PC-3 (cell line): ENCODE results near the gene CCDC194. TPM values are rescaled to one million over a fixed set of nuclear protein-coding genes. Genes with fewer than 3 reads are reported as not detected.

Experiments
- ATAC-seq: fragments of 200-7000 bp; cut with Tn5 transposase; 2 replicates; pipeline ENCODE4 v1.9.1; 2020; ENCODE audit warnings: mild to moderate bottlenecking, moderate library complexity
- BruUV-seq: library from RNA; stranded (reverse); fragments of 400-500 nt; replicated peaks from 2 replicates; lab custom pipeline; 2021; lab: Mats Ljungman, UMichigan
- CTCF ChIA-PET: fragments of 300-600 bp; sonication (Branson Sonifier 250); formaldehyde crosslinking; loops from one replicate; lab custom pipeline; 2022; ENCODE audit warnings: antibody characterized with exemption; lab: Charles Lee
- POLR2A ChIA-PET: fragments of 300-600 bp; sonication (Branson Sonifier 250); formaldehyde crosslinking; loops from one replicate; lab custom pipeline; 2022; ENCODE audit warnings: antibody characterized with exemption; ENCODE audit not compliant: unreplicated experiment; lab: Charles Lee
- DNase-seq: peaks from one replicate; pipeline ENCODE4 v3.0.0-alpha.2; 2015
- H2AFZ ChIP-seq: fragments of 300-600 bp; sonication (generic); 2 replicates; pipeline ENCODE4 v1.6.0; 2016; ENCODE audit warnings: antibody characterized with exemption, low read length
- H3F3A ChIP-seq: fragments of 300-600 bp; sonication (generic); one replicate; pipeline ENCODE4 v1.6.0; 2017; ENCODE audit warnings: antibody characterized with exemption, low read length, control low read depth, mild to moderate bottlenecking; ENCODE audit not compliant: unreplicated experiment
- H3K27ac ChIP-seq: fragments of 300-600 bp; sonication (generic); 2 replicates; pipeline ENCODE4 v1.5.1; 2016; ENCODE audit warnings: mild to moderate bottlenecking, low read length
- H3K27me3 ChIP-seq: fragments of 300-600 bp; sonication (generic); 2 replicates; pipeline ENCODE4 v1.6.1; 2016; ENCODE audit warnings: low read length, mixed read lengths
- H3K36me3 ChIP-seq: fragments of 300-600 bp; sonication (generic); 2 replicates; pipeline ENCODE4 v1.6.1; 2016; ENCODE audit warnings: low read depth, mixed run types, low read length, mixed read lengths
- H3K4me1 ChIP-seq: fragments of 300-600 bp; sonication (generic); 2 replicates; pipeline ENCODE4 v1.5.1; 2016; ENCODE audit warnings: low read length; ENCODE audit not compliant: insufficient read depth
- H3K4me2 ChIP-seq: fragments of 300-600 bp; sonication (generic); 2 replicates; pipeline ENCODE4 v1.6.0; 2016; ENCODE audit warnings: low read length
- H3K4me3 ChIP-seq: fragments of 300-600 bp; sonication (generic); 2 replicates; pipeline ENCODE4 v1.5.1; 2016; ENCODE audit warnings: mild to moderate bottlenecking, low read length, mixed read lengths
- H3K79me2 ChIP-seq: fragments of 300-600 bp; sonication (generic); 2 replicates; pipeline ENCODE4 v1.6.1; 2017; ENCODE audit warnings: low read length, mixed read lengths
- H3K9ac ChIP-seq: fragments of 300-600 bp; sonication (generic); 2 replicates; pipeline ENCODE4 v1.6.0; 2016; ENCODE audit warnings: mild to moderate bottlenecking, low read length
- H3K9me2 ChIP-seq: fragments of 300-600 bp; sonication (generic); replicated peaks from 2 replicates; pipeline ENCODE4 v1.6.1; 2016; ENCODE audit warnings: mixed run types, low read length, mixed read lengths
- H3K9me3 ChIP-seq: fragments of 300-600 bp; sonication (generic); 2 replicates; pipeline ENCODE4 v1.6.1; 2016; ENCODE audit warnings: low read length, mixed read lengths
- H4K20me1 ChIP-seq: fragments of 300-600 bp; sonication (generic); 2 replicates; pipeline ENCODE4 v1.6.1; 2016; ENCODE audit warnings: low read length, mixed read lengths
- CTCF ChIP-seq: fragments of 300-600 bp; sonication (generic); conservative IDR thresholded peaks from 2 replicates; pipeline ENCODE4 v1.5.1; 2017; ENCODE audit warnings: antibody characterized with exemption, low read depth, mild to moderate bottlenecking, low read length
- EZH2 ChIP-seq: fragments of 300-600 bp; sonication (generic); IDR thresholded peaks from one replicate; pipeline ENCODE4 v1.6.1; 2017; ENCODE audit warnings: antibody characterized with exemption, mild to moderate bottlenecking, low read length; ENCODE audit not compliant: unreplicated experiment
- EZH2phosphoT487 ChIP-seq: fragments of 300-600 bp; sonication (generic); IDR thresholded peaks from 2 replicates; pipeline ENCODE4 v1.6.1; 2018; ENCODE audit warnings: mild to moderate bottlenecking, antibody characterized with exemption, low read length, borderline replicate concordance
- intact Hi-C: fragments of 100-400 bp; cut with micrococcal nuclease; formaldehyde crosslinking; loops from 2 replicates; pipeline ENCODE4 v1.9.0; 2023
- total RNA-seq: library from RNA; depleted of rRNA; stranded (reverse); fragments of >200 nt; gene quantifications from 2 replicates; pipeline ENCODE4 v1.2.3, GENCODE V29; 2014

Gene CCDC194
- total RNA-seq, 1 experiment from 2014 or later = not detected

DNA sequence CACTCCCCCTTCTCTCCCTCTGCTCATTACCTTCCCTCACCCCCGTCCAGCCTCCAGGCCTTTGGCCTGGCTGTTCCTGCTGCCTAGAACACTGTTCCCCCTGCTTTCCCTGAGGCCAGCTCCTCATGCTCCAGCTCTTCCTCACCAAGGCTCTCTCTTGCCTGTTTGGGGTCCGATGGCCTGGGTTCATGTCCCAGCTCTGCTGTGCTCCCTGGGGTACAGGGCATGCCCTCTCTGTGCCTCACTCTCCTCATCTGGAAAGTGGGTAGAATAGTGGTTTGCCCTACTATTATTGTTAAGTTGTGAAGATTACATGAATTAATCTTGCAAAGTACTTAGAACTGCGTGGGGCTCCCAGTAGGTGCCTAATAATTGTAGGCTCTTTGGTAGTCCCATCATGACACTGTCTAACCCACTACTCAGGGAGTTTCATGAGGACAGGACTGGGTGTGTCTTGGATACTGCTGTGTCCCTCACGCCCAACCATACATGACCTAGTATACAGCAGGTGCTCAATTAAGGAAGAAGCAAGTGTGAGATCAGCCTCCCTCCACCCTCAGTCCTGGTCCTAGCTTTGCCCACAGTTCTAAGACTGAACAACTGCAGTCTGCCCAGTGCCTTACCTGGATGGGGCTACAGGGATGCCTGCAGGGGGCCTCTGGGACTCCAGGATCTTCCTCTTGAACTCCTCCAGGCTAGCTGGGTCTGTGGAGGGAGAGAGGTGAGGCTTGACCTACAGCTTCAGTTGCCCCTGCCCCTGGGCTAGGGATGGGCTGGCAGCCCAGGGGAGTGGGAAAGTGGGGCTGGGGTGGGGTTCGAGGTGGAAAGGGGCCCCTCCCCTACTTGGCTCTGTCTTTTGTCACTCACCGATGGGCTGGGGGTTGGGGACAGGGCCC, 33.8 kb downstream of the CCDC194 start:
- no peak for DNase-seq
- Histone ChIP-seq H3K4me1 (no peaks in the 10 kb centered on the region), H3K9ac (no peak overlapping the region), H3K79me2 (no peaks in the 10 kb centered on the region), H2AFZ (no peak overlapping the region), H3K36me3 (no peaks in the 10 kb centered on the region), H3F3A (no peaks in the 10 kb centered on the region), H3K4me3 (no peak overlapping the region), H4K20me1 (no peaks in the 10 kb centered on the region), H3K9me2 (no peaks in the 10 kb centered on the region), H3K27me3 (no peaks in the 10 kb centered on the region), H3K27ac (no peak overlapping the region), H3K4me2 (no peak overlapping the region), H3K9me3 (no peaks in the 10 kb centered on the region)
- ChIA-PET POLR2A (no interaction called here), CTCF (interaction anchor here (0.5 kb wide), 1 partner anchor 306 kb away, joined by 10 read pairs; no protein-coding TSS in a partner anchor)
- intact Hi-C loops = no loop called here
- no TSS peak for BruUV-seq
- ATAC-seq = no peak
- TF ChIP-seq CTCF = no peak
- no peak for TF ChIP-seq EZH2phosphoT487
- TF ChIP-seq EZH2 = no peak

- Histone ChIP-seq H3K4me2 (no peak overlapping the region), H3K9me2 (no peaks in the 10 kb centered on the region), H3F3A (no peaks in the 10 kb centered on the region), H3K27me3 (no peaks in the 10 kb centered on the region), H3K36me3 (no peaks in the 10 kb centered on the region), H3K79me2 (no peaks in the 10 kb centered on the region), H4K20me1 (no peaks in the 10 kb centered on the region), H3K27ac (no peak overlapping the region), H3K4me1 (no peaks in the 10 kb centered on the region), H3K9ac (no peak overlapping the region), H2AFZ (no peak overlapping the region), H3K4me3 (no peak overlapping the region), H3K9me3 (no peaks in the 10 kb centered on the region)
- BruUV-seq = no TSS peak
- ATAC-seq = no peak
- CTCF ChIA-PET = interaction anchor here (0.7 kb wide), 1 partner anchor 28 kb away, joined by 11 read pairs; no protein-coding TSS in a partner anchor
- TF ChIP-seq EZH2phosphoT487 (no peak), EZH2 (no peak), CTCF (no peak)
- POLR2A ChIA-PET = no interaction called here
- intact Hi-C loops = no loop called here
- no peak for DNase-seq
Measured at GRCh38 chr19:17358395-17358794, 35.6 kb downstream of the CCDC194 start.

DNA sequence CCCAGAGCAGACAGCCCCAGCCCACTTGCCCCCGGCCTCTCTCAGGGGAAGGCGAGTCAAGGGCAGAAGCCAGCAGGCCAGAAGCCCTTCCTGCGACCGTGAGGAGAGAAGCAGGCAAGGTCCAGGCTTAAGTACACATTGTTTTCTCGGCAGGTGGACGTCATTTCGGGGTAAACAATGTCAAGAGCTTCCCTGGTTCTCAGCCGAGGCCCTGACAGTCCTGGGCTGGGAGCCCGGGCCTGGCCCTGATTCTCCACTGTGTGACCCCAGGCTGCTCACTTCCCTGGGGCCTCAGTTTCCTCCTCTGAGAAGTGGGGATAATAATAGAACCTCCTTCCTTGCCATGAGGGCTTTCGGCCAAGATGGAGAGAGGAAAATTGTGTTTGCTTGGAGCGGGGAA, 36.3 kb downstream of the CCDC194 start:
- Histone ChIP-seq H3K36me3 (no peaks in the 10 kb centered on the region), H3K9me2 (no peaks in the 10 kb centered on the region), H3K9ac (no peak overlapping the region), H3K9me3 (no peaks in the 10 kb centered on the region), H3K4me2 (no peak overlapping the region), H3K4me3 (no peak overlapping the region), H3F3A (no peaks in the 10 kb centered on the region), H2AFZ (no peak overlapping the region), H3K79me2 (no peaks in the 10 kb centered on the region), H3K27ac (no peak overlapping the region), H3K4me1 (no peaks in the 10 kb centered on the region), H3K27me3 (no peaks in the 10 kb centered on the region), H4K20me1 (no peaks in the 10 kb centered on the region)
- POLR2A ChIA-PET = no interaction called here
- ATAC-seq = no peak
- CTCF ChIA-PET = interaction anchor here (0.7 kb wide), 1 partner anchor 27 kb away, joined by 11 read pairs; no protein-coding TSS in a partner anchor
- intact Hi-C loops = no loop called here
- no peak for DNase-seq
- TF ChIP-seq EZH2phosphoT487 (no peak), CTCF (no peak), EZH2 (no peak)
- BruUV-seq = no TSS peak
